Upper lobe of left lung (tissue), 6 donors: ENCODE results near the gene SELENOP. TPM values are rescaled to one million over a fixed set of nuclear protein-coding genes. Genes with fewer than 3 reads are reported as not detected.

ENCODE experiments used
- ATAC-seq, 2 donors: fragments of 200-7000 bp; cut with Tn5 transposase; one replicate each; pipeline ENCODE4 v1.9.1; 2022; ENCODE audit warnings: mild to moderate bottlenecking in 2 of 2, moderate library complexity in 2 of 2; ENCODE audit not compliant: low FRiP score in 2 of 2
- DNase-seq, 2 donors: peaks; one replicate each; pipeline ENCODE4 v3.0.0-alpha.2; 2019 to 2020
- H3K27ac ChIP-seq, 4 donors: fragments of 200-600 bp; sonication (generic); one replicate each; pipeline ENCODE4 v1.5.1; 2016 to 2019
- H3K27me3 ChIP-seq, 4 donors: fragments of 200-600 bp; sonication (generic); one replicate each; pipeline ENCODE4 v1.5.1; 2017 to 2019
- H3K36me3 ChIP-seq, 4 donors: fragments of 200-600 bp; sonication (generic); one replicate each; pipeline ENCODE4 v1.5.1; 2016 to 2019
- H3K4me1 ChIP-seq, 4 donors: fragments of 200-600 bp; sonication (generic); one replicate each; pipeline ENCODE4 v1.5.1; 2018 to 2019
- H3K4me3 ChIP-seq, 4 donors: fragments of 200-600 bp; sonication (generic); one replicate each; pipeline ENCODE4 v1.5.1; 2017 to 2019; ENCODE audit warnings: mild to moderate bottlenecking in 2 of 4, moderate library complexity in 1 of 4
- H3K9me3 ChIP-seq, 4 donors: fragments of 200-600 bp; sonication (generic); one replicate each; pipeline ENCODE4 v1.5.1; 2018 to 2019
- CTCF ChIP-seq, 6 experiments: fragments of 450-650 bp in 4 of 6; fragments of 200-600 bp in 2 of 6; sonication (generic) in 2 of 6; IDR thresholded peaks; one replicate each; pipeline ENCODE4 v1.5.1; 2016 to 2019; ENCODE audit warnings: antibody characterized with exemption in 6 of 6
- EP300 ChIP-seq, 4 donors: sonication (generic); formaldehyde crosslinking; IDR thresholded peaks; one replicate each; pipeline ENCODE4 v1.5.1; 2017; ENCODE audit warnings: antibody characterized with exemption in 4 of 4, control low read depth in 2 of 4
- POLR2A ChIP-seq, 4 donors: fragments of 450-650 bp; IDR thresholded peaks; one replicate each; pipeline ENCODE4 v1.5.1; 2016 to 2017; ENCODE audit warnings: antibody characterized with exemption in 4 of 4, mild to moderate bottlenecking in 2 of 4
- POLR2AphosphoS5 ChIP-seq, 2 donors: sonication (generic); formaldehyde crosslinking; IDR thresholded peaks; one replicate each; pipeline ENCODE4 v1.5.1; 2017; ENCODE audit warnings: antibody characterized with exemption in 2 of 2
- WGBS, 2 donors: methylation state at CpG; one replicate each; pipeline ENCODE4 v1.1.5; 2017 to 2018; 5-methylcytosine and 5-hydroxymethylcytosine counted together
- total RNA-seq, 6 donors: library from RNA; depleted of rRNA in 4 of 6; stranded (reverse); fragments of >200 nt in 4 of 6; gene quantifications; one replicate each; pipeline versions ENCODE4 v1.1.0 to v1.2.1, GENCODE V29; 2016 to 2021
- donor health status: DM: no; HTN: no; CAD: no; lungs with moderate emphysema.
- donor health status: DM: no; HTN: yes; CAD: no; lungs with severe emphysema.

Gene SELENOP
- total RNA-seq, 6 donors from 2014 or later: 222 to 828 (median 490) TPM

DNA sequence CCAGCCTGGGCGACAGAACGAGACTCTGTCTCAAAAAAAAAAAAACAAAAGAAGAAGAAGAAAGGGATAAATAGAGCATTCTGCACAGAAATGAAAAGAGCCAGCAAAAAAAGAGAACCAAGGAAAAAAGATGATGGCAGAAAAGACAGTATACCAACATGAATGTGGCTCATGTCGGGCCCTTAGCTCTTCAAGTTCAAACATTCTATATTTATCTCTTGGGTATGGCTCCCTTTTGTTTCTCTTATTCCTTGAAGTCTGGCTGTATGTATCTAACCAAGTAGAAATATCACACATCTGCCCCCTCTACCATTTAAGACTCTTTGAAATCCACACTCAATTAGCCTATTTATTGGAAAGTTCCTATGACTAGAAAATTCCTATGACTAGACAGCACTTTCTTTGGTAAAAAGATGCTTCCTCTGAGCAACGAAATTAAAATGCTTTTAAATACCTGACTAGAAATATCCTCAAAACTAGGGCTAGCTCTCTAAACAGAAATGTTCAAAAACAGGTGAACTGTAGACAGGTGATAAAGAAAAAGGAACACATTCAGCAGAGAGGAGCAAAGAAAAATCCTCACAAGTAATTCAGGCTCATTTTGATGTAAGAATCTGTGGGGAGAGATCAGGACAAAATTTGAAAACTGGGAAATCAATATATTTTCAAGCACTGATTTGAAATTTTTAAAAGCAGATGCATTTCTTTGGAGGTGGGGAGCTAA is 2.6 kb downstream of the SELENOP start:
- Histone ChIP-seq H3K9me3 (no peaks in the 10 kb centered on the region), H3K4me3 (peak overlapping the region in 3 of 4 donors; percentile 42 to 64 (median 56)), H3K36me3 (peaks cover 4 to 43% (median 7%) of the 10 kb centered on the region in 4 donors), H3K27me3 (no peaks in the 10 kb centered on the region), H3K27ac (peak overlapping the region in 3 of 4 donors; percentile 42 to 85 (median 83)), H3K4me1 (peaks cover 9 to 36% (median 16%) of the 10 kb centered on the region in 4 donors)
- 55 to 62% methylated on average over 4 of the region's 4 CpGs for WGBS, 2 donors
- DNase-seq (no peak), ATAC-seq (no peak)
- no peak for TF ChIP-seq EP300 (IDR thresholded peaks at IDR 0.05)
- TF ChIP-seq POLR2AphosphoS5 (IDR thresholded peaks at IDR 0.05): no peak
- no peak for TF ChIP-seq POLR2A (IDR thresholded peaks at IDR 0.05)
- no peak for TF ChIP-seq CTCF (IDR thresholded peaks at IDR 0.05)

DNA sequence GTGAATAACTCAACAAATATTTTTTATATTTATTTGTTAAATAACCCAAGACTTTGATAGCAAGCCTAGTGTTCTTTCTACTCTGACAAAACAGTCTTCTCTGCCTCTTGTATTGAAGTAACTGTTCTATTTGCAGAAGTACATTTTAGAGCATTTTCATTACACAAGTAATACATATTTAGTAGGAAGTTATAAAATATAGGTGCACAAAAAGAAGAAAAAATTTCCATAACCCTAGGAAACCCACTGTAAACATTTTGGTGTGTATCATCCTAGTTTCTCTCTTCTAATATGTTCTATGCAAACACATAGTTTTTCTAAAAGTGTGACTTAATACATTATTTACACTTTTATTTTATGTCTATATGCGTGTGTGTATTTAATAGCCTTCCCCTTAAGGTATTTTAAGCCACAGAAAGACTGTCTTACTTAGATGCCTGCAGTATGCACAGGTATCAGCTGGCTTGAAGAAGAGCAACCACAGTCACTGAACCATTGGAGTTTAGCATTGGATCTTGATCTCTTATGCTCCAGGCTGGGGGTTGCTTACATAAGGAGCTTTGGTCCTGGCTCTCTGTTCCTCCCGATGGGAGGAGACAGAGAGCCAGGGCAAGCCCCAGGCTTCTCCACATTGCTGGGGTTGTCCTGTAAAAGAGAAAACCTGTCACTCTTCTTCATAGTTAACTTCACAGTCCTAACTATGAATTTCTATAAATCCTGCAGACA is 3.8 kb downstream of the SELENOP start:
- ATAC-seq: no peak
- no peak for TF ChIP-seq POLR2A (IDR thresholded peaks at IDR 0.05)
- no peak for TF ChIP-seq EP300 (IDR thresholded peaks at IDR 0.05)
- TF ChIP-seq POLR2AphosphoS5 (IDR thresholded peaks at IDR 0.05): no peak
- TF ChIP-seq CTCF (IDR thresholded peaks at IDR 0.05): no peak
- Histone ChIP-seq H3K36me3 (peaks cover 4 to 55% (median 12%) of the 10 kb centered on the region in 4 donors), H3K9me3 (no peaks in the 10 kb centered on the region), H3K27me3 (no peaks in the 10 kb centered on the region), H3K4me3 (peak overlapping the region; percentile 10 to 64 (median 49)), H3K4me1 (peaks cover 9 to 36% (median 16%) of the 10 kb centered on the region in 4 donors), H3K27ac (peak overlapping the region in 2 of 4 donors; percentile 11 to 34)
- peak in 1 of 2 donors; percentile 33 for DNase-seq
- WGBS, 2 donors: 50 to 80% methylated on average over 1 to 2 of the region's 2 CpGs

- no peaks in the 10 kb centered on the region for H3K27me3 ChIP-seq
- ATAC-seq (no peak), DNase-seq (no peak)
- TF ChIP-seq CTCF (IDR thresholded peaks at IDR 0.05) (no peak), POLR2A (IDR thresholded peaks at IDR 0.05) (no peak), EP300 (IDR thresholded peaks at IDR 0.05) (no peak), POLR2AphosphoS5 (IDR thresholded peaks at IDR 0.05) (no peak)
- no peaks in the 10 kb centered on the region for H3K9me3 ChIP-seq
- H3K4me1 ChIP-seq: peaks cover 8 to 30% (median 13%) of the 10 kb centered on the region in 4 donors
- H3K36me3 ChIP-seq: peaks cover 14 to 66% (median 18%) of the 10 kb centered on the region in 4 donors
- H3K4me3 ChIP-seq: peak overlapping the region in 2 of 4 donors; percentile 56 to 64
- WGBS, 2 donors: 65 to 71% methylated on average over 3 of the region's 3 CpGs
- H3K27ac ChIP-seq: peak overlapping the region in 1 of 4 donors; percentile 43
Observed at GRCh38 chr5:42806701-42807262, 4.9 kb downstream of the SELENOP start.

GRCh38 chr5:42806004-42806700 is 5.5 kb downstream of the SELENOP start:
- TF ChIP-seq CTCF (IDR thresholded peaks at IDR 0.05) (no peak), POLR2A (IDR thresholded peaks at IDR 0.05) (no peak), EP300 (IDR thresholded peaks at IDR 0.05) (no peak), POLR2AphosphoS5 (IDR thresholded peaks at IDR 0.05) (no peak)
- peak overlapping the region in 1 of 4 donors; percentile 1 for H3K4me3 ChIP-seq
- no peaks in the 10 kb centered on the region for H3K27me3 ChIP-seq
- H3K9me3 ChIP-seq: no peaks in the 10 kb centered on the region
- DNase-seq (no peak), ATAC-seq (no peak)
- peaks cover 20 to 72% (median 21%) of the 10 kb centered on the region in 4 donors for H3K36me3 ChIP-seq
- peaks cover 8 to 30% (median 13%) of the 10 kb centered on the region in 4 donors for H3K4me1 ChIP-seq
- WGBS, 2 donors: 43% methylated on average over 2 of the region's 2 CpGs
- H3K27ac ChIP-seq: peak overlapping the region in 1 of 4 donors; percentile 43
